Skeletal muscle cell (primary cell): ENCODE measurements around the gene CHADL.
A peak's percentile ranks its signal among the peaks of the same experiment; 100 is the strongest.

Source experiments
- DNase-seq: peaks from one replicate; pipeline ENCODE4 v3.0.0-alpha.2; 2010; ENCODE audit warnings: low read depth
- H3K4me3 ChIP-seq: 2 replicates; pipeline ENCODE4 v1.5.1; 2011; ENCODE audit warnings: low read depth, mild to moderate bottlenecking, control low read depth, low read length, moderate library complexity

CHADL gene, protein sequence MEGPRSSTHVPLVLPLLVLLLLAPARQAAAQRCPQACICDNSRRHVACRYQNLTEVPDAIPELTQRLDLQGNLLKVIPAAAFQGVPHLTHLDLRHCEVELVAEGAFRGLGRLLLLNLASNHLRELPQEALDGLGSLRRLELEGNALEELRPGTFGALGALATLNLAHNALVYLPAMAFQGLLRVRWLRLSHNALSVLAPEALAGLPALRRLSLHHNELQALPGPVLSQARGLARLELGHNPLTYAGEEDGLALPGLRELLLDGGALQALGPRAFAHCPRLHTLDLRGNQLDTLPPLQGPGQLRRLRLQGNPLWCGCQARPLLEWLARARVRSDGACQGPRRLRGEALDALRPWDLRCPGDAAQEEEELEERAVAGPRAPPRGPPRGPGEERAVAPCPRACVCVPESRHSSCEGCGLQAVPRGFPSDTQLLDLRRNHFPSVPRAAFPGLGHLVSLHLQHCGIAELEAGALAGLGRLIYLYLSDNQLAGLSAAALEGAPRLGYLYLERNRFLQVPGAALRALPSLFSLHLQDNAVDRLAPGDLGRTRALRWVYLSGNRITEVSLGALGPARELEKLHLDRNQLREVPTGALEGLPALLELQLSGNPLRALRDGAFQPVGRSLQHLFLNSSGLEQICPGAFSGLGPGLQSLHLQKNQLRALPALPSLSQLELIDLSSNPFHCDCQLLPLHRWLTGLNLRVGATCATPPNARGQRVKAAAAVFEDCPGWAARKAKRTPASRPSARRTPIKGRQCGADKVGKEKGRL

DNA sequence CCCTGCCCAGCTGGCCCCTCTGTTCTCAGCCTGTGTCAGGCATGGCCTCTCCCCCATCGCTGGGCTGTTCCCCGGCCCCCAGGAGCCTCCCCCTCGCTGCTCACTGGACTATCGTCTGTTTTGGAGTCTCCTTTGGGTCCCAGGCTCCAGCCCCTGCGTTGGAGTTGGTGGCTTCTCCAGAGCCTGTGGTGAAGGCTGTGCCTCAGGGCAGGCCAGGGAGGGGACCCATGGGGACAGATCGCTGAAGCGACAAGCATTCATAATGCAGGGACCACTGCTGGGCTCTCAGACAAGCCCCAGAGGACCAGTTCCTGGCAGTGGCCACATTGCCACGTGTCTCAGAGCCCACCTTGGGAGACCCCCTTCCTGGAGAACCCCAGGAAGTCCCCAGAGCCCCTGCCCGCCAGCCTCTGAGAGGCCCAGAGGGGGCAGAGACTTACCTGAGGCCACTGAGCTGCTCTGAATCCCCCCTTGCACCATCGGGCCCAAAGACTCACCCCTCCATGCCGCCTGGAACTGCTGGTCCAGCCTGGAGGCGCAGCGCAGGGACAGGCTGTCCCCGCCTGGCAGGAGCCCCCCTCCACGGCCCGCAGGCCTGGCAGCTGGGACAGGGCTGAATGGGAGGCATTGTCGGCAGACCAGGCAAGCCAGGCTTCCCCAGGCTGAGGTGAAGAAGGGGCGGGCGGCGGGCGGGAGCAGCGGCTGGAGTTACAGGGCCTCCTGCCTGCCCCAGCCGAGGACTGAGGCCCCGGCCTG lies at the start of gene CHADL:
CHADL (minus strand) TSS at position 555 of the 756 bp plus-strand sequence; CDS start at position 505, 50 bp downstream.
- no peak for DNase-seq
- no peak within 1 kb of the TSS for H3K4me3 ChIP-seq

DNA sequence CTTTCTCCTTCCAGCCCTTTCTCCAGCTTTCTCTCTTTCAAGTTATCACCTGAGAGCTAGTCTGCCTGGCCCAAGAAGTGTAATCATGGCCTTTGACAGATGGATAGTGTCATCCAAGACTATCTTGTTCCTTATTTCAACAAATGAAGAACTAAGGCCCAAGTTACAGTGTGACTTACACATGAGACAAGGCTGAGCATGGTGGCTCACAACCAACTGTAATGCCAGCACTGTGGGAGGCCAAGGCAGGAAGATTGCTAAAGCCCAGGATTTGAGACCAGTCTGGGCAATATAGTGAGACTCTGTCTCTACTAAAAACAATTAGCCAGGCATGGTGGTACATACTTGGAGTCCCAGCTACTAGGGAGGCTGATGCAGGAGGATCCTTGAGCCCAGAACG lies 48.9 kb upstream of the CHADL start:
- H3K4me3 ChIP-seq: no peak overlapping the region
- DNase-seq: no peak

DNA sequence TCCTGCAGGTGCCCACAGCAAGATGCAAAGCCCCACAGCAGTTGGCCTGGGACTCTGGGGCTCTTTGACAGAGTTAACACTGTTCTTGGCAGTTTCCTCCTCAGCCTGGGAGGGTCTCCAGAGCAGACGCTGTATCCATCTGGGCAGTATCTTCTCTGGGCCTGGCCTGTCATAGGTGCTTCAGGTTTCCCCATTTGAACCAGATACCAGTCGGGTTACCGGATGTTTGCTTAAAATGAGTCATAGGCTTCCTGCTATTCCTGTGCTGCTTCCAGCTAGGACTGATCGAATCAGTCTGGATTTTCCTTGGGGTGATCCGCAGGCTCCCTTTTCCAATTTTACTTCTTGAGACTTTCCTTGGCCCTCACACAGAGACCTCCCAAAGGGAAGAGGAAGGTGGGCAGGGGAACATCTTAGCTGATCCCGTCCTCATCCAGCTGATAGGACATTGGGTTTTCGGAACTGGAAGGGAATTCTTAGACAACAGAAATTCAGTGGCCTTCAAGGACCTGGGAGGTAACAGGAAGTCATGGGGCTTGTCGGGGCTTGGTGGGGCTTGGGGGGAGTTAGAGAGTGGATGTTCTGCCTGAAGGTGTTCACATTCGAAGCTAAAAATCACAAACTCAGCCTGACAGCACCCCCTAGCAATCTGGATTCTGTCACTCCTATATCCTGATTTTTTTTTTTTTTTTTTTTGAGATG lies 47.7 kb upstream of the CHADL start:
- H3K4me3 ChIP-seq: no peak overlapping the region
- no peak for DNase-seq

DNA sequence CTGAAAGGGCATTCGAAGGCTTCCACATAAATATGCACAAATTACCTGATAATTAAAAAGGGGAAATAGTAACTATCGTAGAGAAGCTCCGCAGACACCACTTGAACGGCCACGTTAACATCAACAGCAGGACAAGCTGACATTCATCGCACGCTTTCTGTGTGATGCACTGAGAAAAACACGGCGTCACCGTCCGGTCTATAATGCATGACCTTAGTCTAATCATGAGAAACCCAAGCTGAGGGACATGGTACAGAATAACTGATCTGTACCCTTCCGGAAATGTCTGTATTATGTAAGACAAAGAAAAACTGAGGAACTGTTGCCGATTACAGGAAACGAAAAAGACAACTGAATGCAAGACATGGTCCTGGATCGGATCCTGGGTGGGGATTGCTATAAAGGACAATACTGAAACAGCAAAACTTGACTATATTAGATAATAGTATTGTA lies 45.9 kb upstream of the CHADL start:
- no peak for DNase-seq
- peak overlapping the region; percentile 60 for H3K4me3 ChIP-seq

DNA sequence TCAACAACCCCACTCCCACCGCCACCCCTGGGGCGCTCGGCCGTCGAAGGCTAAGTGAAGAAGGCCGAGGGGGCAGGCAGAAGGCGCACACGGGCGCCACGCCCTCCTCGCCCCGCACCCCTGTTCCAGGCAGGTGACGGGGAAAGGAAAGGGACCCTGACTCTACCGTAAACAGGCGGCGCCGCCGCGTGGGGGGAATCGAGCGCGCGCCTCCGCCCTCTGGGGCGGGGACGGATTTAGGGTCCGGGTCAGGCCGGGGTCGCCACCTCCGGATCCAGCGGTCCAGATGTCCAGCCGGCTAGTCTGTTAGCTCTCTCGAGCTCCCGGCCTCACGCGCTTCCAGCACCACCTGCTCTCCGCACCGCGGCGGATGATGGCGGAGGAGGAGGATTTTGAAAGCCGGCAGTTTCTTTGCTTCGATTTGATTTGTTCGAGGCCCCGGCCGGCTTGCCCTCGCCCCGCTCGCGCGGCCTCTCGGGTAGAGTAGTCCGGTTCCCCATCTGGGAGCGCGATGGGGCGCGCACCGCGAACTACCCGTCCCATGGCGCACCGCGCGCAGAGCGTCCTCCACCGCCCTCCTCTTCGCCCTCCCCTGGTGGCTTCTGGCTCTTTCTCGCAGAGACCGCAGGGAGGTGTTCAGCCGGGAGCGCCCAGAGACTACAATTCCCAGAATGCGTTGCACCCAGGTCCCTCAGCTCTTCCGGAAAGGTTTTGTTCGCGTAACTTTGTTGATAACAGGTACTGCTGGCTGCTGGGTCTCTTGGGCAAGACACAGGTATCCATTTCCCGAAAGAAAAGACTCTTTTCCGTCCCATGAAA lies 45.3 kb upstream of the CHADL start, which contains the start of gene RANGAP1:
RANGAP1 (minus strand) TSS at position 368 of the 819 bp plus-strand sequence. CDS start 5,143 bp downstream, outside the sequence.
- peak within 1 kb of the TSS; percentile 93 for H3K4me3 ChIP-seq
- DNase-seq: peak; percentile 95

DNA sequence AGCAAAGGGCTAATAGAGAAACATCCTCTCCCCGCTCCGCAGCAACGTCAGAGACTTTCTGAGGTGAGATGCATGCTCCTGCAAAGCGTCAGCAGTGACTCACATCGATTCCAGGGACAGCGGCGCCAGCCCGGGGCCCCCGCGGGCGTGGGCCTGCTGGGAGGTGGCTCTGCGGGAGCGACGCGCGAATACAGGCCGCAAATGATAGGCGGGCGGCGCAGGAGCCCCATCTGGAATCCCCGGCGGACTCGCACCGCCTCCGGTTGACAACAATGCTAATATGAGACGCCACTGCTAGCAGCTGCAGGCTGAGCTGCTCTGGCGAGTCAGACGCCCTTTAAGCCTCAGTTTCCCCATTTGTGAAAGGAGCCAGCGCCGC lies 44.7 kb upstream of the CHADL start:
- peak overlapping the region; percentile 93 for H3K4me3 ChIP-seq
- DNase-seq: peak; percentile 72

DNA sequence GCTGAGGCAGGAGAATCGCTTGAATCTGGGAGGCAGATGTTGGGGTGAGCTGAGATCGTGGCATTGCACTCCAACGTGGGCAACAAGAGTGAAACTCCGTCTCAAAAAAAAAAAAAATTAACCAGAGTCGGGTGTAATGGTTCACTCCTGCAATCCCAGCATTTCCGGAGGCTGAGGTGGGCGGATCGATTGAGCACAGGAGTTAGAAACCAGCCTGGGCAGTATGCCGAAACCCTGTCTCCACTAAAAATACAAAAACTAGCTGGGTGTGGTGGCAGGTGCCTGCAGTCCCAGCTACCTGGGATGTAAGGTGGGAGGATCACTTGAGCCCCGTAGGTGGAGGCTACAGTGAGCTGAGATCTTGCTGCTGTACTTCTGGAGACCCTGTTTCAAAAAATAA lies 43.7 kb upstream of the CHADL start:
- H3K4me3 ChIP-seq: no peak overlapping the region
- no peak for DNase-seq

DNA sequence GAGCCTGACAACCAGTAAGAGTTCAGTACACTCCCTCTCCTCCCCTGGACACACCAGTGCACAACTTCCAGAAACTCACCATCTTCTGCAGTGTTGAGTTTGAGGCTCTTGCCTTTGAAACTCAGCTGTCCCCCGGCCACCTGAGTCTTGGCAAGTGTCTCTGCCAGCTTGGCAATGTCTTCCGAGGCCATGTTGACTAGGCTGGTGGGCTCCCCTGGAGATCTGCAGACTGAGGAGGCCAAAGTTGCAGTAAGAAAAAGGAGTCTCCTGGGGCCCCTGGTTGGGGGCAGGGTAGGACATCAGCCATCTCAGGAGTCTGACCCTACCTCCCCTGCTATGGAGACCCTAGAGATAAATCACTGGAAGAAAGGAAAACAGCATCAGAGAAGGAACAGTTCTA lies 40.1 kb upstream of the CHADL start:
- H3K4me3 ChIP-seq: no peak overlapping the region
- no peak for DNase-seq

DNA sequence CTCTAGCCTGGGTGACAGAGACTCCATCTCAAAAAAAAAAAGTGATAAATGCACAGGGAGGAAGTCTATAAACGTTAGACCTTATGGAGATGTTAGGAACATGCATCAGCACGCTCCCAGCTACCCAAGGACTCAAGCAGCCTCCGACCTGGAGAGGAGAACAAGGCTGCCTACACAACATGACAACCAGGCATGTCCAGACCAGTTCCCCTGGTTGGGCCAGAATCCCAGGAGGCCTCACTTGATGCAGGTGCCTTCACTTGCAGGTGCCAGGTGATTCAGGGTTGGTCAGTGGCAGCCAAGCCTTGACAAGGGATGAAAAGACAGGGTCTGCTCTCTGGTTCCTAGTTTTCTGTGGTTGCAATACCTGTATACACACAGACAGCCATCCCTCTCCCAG lies 39.3 kb upstream of the CHADL start:
- H3K4me3 ChIP-seq: no peak overlapping the region
- no peak for DNase-seq

DNA sequence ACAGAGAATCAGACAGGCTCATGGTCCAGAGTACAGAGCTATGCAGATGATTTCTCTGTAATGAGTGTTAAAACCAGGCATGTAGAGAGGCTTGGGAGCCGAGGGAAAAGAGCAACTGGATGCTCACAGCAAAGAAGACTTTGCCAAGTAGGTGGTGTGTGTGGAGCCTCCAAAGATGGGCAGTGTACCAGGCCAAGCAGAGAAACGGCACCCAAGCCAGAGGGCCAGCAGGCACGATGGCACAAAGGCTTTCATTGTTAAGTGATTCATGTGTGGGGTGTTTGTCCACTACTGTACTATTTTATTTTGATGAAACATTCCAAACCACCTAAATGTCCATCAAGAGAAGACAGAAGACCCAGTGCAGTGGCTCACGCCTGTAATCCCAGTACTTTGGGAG lies 34.1 kb upstream of the CHADL start:
- no peak for DNase-seq
- no peak overlapping the region for H3K4me3 ChIP-seq

DNA sequence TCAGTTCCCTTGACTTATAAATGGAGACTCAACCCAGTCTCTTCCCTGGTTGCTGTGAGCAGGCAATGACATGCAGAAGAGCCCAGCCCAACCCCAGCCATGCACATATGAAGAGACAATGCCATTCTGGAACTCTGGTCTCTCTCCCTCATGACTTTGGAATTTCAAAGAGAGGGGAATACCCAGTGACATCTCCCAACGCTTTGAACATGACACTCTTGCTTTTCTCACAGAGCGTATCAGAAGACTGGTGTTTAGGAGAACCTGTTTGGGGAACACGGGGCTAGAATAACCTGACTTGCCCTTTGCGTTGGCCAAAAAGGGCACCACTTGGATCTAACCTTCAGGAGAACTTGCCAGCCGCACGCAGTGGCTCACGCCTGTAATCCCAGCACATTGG lies 32.4 kb upstream of the CHADL start:
- no peak for DNase-seq
- no peak overlapping the region for H3K4me3 ChIP-seq

DNA sequence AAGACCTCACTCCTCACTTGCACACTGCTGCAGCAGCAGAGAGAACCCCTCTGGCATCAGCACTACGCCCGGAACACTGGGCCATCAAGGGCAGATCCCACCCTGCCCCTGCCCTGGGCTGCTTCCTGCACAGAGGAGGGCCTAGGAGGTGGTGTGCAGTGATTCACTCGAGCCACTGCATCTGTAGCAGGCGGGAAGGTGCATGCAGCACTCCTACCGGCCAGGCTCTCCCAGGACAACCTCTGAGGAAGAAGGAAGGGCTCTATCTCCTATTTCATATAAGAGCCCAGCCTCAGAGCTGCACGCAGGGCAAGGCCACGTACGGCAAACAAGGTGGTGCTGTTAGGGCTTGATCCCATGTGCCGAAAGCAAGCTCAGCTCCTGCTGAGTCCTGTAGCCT lies 31.1 kb upstream of the CHADL start:
- no peak for DNase-seq
- no peak overlapping the region for H3K4me3 ChIP-seq

DNA sequence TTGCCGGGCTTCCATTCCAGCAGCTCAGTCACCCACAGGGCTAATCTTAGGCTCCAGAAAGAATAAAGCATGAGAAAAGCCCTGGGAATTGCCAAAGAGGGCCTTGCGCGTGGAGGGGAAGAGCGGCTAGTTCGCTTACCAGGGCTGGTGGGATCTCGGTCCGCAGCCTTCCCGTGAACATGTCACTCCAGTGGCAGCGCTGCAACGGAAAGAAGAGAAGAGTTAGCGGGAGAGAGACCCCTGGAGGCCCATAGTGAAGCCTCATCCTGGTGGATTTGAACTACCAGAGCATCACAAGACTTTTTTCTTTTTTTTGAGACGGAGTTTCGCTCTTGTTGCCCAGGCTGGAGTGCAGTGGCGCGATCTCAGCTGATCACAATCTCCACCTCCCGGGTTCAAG lies 27.2 kb upstream of the CHADL start:
- DNase-seq: no peak
- no peak overlapping the region for H3K4me3 ChIP-seq

DNA sequence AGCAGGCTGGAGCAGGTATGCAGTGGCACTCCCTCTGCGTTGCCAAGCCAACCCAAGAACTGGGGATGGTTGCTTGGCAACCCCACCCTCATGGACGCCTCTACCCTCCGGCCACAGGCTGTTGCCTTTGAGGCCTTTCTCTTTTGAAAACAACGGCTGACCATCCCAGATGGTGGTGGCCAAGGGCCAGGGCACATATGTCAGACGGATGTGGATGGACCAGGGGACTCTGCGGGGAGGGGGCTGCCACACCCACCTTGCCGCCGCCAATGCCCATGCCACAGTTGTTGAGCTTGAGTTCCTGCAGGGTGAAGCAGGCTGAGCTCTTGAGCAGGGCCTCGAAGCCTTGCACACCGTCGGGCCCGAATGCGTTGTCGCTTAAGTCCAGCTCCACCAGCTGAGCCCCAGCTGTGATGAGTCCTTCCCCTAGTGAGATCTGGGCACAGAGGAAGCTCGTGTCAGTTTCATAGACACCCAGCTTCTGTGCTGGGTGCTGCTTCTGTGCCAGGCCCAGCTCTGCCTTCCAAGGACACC lies 23.7 kb upstream of the CHADL start:
- no peak overlapping the region for H3K4me3 ChIP-seq
- no peak for DNase-seq

DNA sequence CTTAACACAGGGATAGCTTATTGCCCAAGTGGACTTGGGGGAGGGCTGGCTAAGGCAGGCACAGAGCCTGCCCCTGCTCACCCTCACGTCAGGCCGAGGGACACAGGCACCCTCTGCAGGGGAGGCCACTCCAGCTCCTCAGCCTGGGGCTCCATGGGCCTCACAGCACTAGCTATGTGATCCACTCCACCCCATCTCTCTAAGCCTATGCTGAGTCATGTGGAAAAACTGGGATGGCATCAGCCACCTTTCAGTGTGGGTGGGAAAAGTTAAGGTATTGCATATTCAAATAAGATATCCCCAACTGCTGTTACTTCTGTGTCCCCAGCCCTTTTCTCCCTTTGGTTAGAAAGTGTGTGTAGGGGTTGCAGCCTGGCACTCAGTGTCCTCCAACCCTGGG lies 23.0 kb upstream of the CHADL start:
- H3K4me3 ChIP-seq: no peak overlapping the region
- no peak for DNase-seq

DNA sequence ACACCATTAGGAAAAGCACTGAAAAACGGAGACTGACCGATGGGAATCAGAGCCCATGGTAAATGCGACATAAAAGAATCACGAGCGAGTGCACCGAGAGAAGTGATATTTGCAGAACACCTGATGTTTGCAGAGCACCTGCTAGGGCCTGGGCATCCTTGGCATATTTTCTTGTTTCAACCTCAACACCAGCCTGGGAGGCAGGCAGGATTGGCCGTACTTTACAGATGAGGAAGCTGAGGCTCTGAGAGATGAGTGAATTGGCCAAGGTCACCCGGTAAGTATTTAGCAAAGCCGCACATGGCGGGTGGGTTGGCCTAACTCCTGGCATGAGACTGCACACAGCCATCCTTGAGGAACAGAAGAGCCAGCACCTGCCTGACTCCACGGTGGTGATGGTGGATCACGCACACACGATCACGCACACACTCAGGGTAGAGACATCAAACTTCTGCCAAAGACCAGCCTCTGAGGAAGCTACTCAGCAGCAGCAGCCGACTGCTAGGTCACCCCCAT lies 21.6 kb upstream of the CHADL start:
- DNase-seq: no peak
- no peak overlapping the region for H3K4me3 ChIP-seq

DNA sequence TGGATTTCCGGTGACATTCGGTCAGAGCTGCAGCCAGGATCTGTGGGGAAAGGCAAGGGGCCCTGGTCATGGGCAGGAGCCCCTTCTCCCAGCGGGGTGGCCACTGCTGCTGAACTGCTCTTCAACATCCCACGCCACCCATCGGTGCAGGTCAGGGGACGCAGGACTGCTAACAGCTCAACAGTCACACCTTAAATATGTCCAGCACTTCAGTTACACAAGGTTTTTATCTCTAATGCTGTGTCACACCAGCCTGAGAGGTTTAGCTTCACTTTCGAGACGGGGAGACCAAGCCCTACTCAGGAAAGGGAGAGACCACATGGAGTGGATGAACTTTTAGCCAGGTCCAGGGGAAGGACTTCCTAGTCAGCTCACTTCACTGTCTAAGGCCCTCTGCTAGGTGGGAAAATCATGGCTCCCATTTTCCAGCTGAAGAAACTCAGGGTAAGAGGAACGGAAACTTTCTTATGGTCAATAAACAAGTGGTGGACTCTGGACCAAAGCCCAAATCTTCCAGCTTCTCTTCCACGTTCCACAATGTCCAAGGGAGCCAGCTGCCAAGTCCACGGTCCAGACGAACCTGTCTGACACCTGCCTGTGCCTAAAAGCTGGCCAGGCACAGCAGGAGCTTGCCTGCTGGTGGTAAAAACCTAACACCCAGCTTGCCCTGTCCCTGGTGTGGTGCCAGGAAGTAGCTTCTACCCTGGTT lies 21.0 kb upstream of the CHADL start:
- H3K4me3 ChIP-seq: no peak overlapping the region

DNA sequence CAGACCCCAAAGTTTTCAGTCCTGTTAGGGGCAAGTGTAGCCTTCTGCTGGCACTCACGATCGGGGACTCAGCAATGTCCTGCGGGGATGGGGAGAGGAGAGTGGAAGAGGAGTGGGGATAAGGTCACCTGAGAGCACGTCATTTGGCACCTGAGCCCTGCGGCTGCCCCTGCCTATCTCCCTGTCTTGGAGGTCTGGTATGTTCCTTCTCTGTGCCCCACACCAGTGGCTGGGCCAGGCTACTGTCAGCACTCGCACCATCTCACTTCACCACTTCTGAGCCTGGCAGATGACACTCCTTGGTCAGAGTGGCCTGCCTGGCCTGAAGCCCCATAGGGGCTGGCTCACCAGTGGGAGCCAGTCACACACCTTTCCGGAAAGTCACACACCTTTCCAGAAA lies 20.1 kb upstream of the CHADL start:
- H3K4me3 ChIP-seq: no peak overlapping the region
- DNase-seq: no peak

More for the DNA sequence above, 21.0 kb upstream of the CHADL start:
- no peak for DNase-seq
